Peyer's patch (tissue), 4 donors: ENCODE results near the gene TCIRG1.

ENCODE experiments used
- POLR2A ChIP-seq, 2 donors: fragments of 450-650 bp; IDR thresholded peaks; one replicate each; pipeline ENCODE4 v1.5.1; 2017; ENCODE audit warnings: antibody characterized with exemption in 2 of 2, mild to moderate bottlenecking in 2 of 2, moderate library complexity in 2 of 2
- TF ChIP-seq, protein P1 (sequence below), 6 experiments: fragments of 450-650 bp in 4 of 6; fragments of 200-600 bp in 2 of 6; sonication (generic) in 1 of 6; IDR thresholded peaks; one replicate each; pipeline ENCODE4 v1.5.1; 2017 to 2019; ENCODE audit warnings: antibody characterized with exemption in 6 of 6, mild to moderate bottlenecking in 3 of 6, moderate library complexity in 1 of 6

DNA sequence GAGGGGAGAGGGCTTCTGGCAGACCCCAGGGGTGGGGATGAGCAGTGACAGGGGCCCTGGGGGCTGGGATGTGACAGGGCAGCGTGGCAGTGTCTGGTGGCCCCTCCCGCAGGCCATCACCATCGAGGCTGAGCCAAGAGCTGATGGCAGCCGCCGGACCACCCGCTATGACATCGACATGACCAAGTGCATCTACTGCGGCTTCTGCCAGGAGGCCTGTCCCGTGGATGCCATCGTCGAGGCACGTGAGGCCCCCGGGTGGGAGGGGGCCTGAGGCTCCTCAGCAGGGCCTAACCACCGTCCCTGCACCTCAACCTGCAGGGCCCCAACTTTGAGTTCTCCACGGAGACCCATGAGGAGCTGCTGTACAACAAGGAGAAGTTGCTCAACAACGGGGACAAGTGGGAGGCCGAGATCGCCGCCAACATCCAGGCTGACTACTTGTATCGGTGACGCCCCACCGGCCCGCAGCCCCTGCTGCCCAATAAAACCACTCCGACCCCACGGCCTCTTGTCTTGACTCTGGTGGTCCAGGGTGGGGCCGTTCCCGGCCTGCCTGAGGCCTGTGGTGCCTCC is 2.6 kb upstream of the TCIRG1 start:
- TF ChIP-seq, protein P1, sequence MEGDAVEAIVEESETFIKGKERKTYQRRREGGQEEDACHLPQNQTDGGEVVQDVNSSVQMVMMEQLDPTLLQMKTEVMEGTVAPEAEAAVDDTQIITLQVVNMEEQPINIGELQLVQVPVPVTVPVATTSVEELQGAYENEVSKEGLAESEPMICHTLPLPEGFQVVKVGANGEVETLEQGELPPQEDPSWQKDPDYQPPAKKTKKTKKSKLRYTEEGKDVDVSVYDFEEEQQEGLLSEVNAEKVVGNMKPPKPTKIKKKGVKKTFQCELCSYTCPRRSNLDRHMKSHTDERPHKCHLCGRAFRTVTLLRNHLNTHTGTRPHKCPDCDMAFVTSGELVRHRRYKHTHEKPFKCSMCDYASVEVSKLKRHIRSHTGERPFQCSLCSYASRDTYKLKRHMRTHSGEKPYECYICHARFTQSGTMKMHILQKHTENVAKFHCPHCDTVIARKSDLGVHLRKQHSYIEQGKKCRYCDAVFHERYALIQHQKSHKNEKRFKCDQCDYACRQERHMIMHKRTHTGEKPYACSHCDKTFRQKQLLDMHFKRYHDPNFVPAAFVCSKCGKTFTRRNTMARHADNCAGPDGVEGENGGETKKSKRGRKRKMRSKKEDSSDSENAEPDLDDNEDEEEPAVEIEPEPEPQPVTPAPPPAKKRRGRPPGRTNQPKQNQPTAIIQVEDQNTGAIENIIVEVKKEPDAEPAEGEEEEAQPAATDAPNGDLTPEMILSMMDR (IDR thresholded peaks at IDR 0.05) = no peak
- no peak for TF ChIP-seq POLR2A (IDR thresholded peaks at IDR 0.05)
